GM19239 (cell line): ENCODE data around the gene FAM227A.
"Not testable (repeated sequence)": the region's sequence is repeated elsewhere in the genome, so short reads cannot be mapped to it uniquely, and the experiment has no call there.

Source experiments
- DNase-seq: peaks from one replicate; pipeline ENCODE4 v3.0.0; 2011; ENCODE audit warnings: low spot score; ENCODE audit not compliant: insufficient read length
- FAIRE-seq: peaks from 2 replicates; lab custom pipeline; 2011; peaks lifted over from hg19 to GRCh38; lab: Jason Lieb, UNC

FAM227A gene

DNA sequence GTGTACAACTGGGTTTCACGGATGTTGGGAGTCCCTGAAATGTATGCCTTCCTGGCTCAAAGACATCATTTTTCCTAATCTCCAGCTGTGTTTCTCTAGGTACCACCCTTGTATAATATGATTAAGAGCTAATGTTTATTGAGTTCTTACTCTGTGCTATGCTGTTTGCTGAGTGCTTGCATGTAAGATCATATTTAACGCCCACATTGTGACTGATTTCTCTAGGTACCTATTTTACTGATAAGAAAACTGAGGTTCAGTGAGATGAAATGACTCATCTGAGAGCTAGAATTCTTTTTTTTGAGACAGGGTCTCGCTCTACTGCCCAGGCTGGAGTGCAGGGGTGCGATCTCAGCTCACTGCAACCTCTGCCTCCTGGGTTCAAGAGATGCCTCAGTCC lies 42.6 kb downstream of the FAM227A start:
- FAIRE-seq: no peak
- no peak for DNase-seq

DNA sequence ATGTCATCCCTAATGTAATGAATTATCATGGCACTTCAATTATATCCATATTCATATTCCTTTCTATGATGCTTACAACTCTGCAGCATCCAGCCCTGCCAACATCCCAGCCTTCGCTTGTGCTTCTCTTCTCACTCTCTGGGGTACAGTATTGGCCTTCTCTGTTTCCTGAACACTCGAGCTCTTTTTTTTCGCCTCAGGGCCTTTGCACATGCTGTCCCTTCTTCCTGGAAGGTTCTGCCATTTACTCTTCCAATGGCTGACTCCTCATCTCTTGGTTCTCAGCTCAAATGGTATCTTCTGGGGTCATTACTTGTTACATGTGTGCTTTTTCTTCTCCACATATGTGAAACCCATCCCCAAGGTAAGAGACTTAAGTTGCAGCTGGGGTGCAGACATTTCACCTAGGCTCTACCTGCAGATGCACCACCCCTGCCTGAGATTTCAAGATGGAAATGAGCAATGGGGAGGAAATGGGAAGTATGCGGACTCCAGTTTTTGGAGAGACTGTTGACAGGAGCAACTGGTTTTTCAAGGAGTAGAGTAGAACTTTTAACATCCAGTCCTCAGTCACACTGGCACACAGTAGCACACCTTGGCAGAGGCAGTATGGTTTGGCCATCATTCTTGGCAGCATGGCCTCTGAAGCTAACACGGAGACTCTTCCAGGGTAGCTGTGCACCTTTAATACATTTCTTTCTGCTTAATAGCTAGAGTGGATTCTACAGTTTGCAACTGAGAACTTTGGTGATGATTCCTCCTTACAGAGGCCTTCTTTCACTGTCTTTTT lies 43.8 kb downstream of the FAM227A start:
- DNase-seq (no peak), FAIRE-seq (no peak)

DNA sequence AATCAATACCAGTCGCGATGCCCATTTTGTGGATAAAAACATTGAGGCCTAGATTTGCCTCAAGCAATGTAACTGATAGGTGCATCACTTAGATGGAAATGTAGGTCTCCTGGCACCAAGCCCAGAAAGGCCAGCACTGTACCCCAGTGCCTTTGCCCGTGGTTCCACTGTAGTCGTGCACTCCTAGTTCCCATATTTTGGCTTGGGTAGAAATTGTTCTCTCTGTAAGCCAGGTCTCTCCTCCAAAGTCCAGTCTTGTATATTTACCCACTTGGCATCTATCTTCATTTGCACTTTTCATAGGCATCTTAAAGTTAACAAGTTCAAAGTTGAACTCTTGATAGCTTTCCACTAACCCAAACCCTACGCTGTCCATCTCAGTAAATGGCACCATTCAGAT lies 44.6 kb downstream of the FAM227A start:
- FAIRE-seq (no peak), DNase-seq (no peak)

GRCh38 chr22:38610234-38610633 lies 46.0 kb downstream of the FAM227A start:
- FAIRE-seq: no peak
- DNase-seq: no peak

- DNase-seq (no peak), FAIRE-seq (no peak)
Measured at GRCh38 chr22:38608992-38609750, 47.0 kb downstream of the FAM227A start.

GRCh38 chr22:38607680-38608079 lies 48.5 kb downstream of the FAM227A start:
- no peak for FAIRE-seq
- no peak for DNase-seq

DNA sequence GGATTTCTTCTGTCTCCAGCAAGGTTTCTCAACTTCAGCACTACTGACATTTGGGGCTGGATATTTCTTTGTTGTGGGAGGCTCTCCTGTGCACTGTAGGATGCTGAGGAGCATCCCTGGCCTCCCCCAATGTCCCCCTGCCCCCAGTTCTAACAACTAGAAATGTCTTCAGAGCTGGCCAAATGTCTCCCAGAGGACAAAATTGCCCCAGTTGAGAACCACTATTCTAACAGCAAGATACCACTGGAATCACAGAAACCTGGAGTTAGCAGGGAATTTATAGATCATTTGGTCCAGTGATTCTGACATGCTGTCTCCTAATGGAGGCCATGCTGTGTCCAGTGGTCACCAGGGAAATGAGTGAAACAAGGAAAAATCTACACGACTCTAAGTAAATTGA lies 54.0 kb downstream of the FAM227A start:
- FAIRE-seq (no peak), DNase-seq (no peak)

DNA sequence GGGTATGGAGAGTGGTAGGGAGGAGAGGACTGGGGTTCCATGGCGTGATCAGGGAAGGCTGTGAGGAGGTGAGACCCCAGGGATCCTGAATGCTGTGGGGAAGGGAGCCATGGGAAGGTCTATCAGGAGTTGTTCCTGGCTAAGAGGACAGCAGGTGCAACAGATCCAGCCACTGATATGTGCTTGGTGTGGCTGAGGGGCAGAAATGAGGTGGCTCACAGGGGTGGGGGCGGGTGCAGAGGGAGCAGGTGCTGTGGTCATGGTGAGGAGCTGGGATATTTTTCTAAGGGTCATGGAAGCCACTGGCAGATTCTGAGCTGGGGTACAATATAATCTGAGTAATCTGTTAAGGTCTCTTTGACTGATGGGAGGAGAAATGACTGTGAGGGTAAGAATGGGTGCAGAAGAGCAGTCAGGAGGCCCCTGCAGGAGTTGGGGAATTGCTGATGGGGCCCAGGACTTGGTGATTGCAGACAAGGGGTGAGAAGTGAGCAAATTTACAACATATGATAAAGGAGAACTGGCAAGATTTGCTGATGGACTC lies 54.9 kb downstream of the FAM227A start:
- no peak for FAIRE-seq
- DNase-seq: no peak

GRCh38 chr22:38599466-38599865 lies 56.7 kb downstream of the FAM227A start:
- DNase-seq (no peak), FAIRE-seq (no peak)

DNA sequence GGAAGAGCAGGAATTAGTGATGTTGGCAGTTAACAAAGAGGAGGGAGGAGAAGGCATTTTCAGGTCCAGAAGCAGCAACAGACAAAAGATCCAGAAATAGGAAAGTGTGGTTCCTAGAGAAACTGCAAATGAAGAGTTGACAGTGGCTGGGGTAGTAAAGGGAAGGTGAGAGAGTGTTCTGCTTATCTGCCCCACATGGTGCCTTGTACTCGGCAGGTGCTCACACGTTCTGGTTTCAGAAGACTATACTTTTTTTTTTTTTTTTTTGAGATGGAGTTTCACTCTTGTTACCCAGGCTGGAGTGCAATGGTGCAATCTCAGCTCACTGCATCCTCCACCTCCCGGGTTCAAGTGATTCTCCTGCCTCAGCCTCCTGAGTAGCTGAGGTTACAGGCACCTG lies 73.3 kb downstream of the FAM227A start:
- FAIRE-seq, DNase-seq: not testable (repeated sequence)

DNA sequence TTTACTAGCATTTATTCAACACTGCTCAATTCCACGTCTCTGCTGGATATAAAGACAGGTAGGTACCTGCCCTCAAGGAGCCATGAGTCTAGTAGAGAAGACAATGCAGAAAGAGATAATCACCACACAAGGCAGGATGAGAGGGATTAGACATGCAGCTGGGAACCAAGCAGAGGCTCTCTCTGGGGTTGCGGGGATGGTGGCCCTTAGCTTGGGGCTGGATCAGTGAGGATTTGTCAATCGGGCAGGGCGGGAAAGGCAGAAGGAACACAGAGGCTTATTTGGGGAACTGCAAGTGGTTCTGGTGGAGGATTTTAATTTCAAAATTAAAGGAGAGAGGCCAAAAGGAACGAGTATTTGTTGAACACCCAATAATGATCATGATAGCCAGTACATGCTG lies 77.7 kb downstream of the FAM227A start:
- FAIRE-seq: no peak
- DNase-seq: no peak

- DNase-seq (peak; percentile 23), FAIRE-seq (peak; percentile 75)
Measured at GRCh38 chr22:38572065-38572464, 84.1 kb downstream of the FAM227A start.

GRCh38 chr22:38570779-38571364 lies 85.3 kb downstream of the FAM227A start:
- FAIRE-seq (peak; percentile 96), DNase-seq (no peak)

DNA sequence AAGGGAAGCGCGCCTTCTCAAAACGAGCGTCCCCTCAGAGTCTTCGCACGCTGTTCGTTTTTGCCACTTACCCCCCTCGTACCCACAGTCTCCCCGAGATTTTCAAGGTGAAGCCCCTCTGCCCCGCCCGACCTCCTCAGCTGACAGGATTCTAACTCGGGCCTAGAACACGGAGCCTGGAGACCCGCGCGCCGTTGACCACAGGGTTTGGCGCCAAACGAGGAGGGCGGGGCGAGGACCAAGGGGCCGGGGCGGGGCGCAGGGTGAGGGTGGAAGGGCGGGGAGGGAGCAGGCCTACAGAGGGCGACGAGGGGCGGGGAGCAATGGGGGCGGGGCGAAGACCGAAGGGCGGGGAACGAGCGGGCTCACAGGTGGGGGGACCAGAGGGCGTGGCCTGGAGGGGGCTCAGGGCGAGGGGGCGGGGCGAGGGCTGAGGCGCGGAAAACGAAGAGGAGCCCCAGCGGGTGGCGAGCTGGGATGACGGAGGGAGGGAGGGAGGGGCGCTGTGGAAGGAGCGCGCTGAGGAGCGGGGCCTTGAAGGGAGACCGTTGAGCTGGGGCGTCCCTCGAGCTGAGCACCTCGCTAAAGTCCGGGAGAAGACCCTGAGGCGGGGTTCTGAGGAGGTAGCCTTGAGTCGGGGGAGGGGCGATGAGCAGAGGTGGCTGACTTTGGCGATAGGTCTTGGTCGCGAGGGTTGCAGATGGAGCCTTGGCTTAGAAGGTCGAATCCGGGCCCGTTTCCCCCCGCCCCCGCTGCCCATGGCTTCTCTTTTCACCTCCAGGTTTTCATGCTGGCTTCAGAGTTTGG lies 86.0 kb downstream of the FAM227A start, which contains the start of gene DMC1:
DMC1 (minus strand) TSS at position 212 of the 807 bp plus-strand sequence. CDS start 1,927 bp downstream, outside the sequence.
- no peak for FAIRE-seq
- DNase-seq: peak; percentile 85

GRCh38 chr22:38569181-38569971 lies 86.8 kb downstream of the FAM227A start:
- DNase-seq (no peak), FAIRE-seq (peak; percentile 14)

DNA sequence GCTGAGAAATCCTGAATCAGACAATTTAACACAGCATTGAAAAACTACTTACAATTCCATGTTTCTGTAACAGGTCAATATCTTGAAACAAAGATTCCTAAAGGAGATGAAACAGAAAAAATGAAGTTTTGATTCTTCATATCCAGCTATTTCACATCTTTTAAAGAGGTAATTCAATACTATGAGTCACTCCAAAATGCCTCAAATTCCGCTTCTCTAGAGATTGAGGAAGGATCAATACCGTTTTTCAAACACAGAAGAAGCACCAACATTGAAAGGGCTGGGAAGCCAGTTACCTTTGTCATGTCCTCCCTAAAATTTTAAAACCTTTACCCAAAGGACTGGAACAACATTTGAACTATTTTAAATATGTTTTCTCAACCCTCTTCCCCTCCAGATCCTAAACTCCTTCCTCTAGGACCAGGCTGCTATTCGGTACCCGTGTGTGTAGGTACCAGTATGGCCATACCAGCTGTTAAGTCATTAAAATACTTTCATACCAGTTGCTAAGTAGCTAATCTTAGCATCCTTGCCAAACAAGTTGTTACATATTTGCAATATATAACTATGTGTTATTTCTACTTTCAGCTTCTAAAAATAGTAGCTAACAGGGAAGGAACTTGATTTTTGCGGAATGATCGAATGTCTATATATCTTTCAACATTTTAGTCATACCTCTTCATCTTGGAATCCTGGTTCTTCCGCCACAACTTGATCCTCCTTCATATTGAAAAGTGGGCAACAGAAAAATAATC lies 88.5 kb downstream of the FAM227A start:
- FAIRE-seq (no peak), DNase-seq (no peak)

GRCh38 chr22:38566726-38567504 lies 89.3 kb downstream of the FAM227A start:
- FAIRE-seq (no peak), DNase-seq (no peak)

DNA sequence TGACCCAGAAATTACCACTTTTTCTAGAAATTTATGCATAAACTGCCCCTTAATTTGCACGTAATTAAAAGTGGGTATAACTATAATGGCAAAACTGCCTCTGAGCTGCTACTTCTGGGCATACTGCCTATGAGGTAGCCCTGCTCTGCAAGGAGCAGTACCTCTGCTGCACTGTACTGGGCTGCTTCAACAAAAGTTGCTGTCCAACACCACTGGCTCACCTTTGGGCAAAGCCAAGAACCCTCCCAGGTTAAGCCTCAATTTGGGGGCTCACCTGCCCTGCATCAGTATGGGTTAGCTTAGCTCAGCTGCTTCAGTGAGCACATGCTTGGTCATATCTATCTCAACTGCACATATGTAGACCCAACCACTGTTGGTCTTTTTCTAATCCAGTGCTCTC lies 90.8 kb downstream of the FAM227A start:
- no peak for FAIRE-seq
- no peak for DNase-seq
